Measurements from ENCODE around the gene RFT1. TPM values are rescaled to one million over a fixed set of nuclear protein-coding genes. Genes with fewer than 3 reads are reported as not detected.
"Not testable (repeated sequence)": the region's sequence is repeated elsewhere in the genome, so short reads cannot be mapped to it uniquely, and the experiment has no call there.

RFT1 gene
- total RNA-seq, 4 donors from 2014 or later: 6.8 to 10.3 (median 9.0) TPM

GRCh38 chr3:53065841-53066480 is 64.3 kb downstream of the RFT1 start:
- 92% methylated on average over 7 of the region's 7 CpGs for WGBS
- Histone ChIP-seq H3K27ac (replicated peaks in 1 of 4) (no peak overlapping the region), H3K9me3 (no peaks in the 10 kb centered on the region), H3K36me3 (no peaks in the 10 kb centered on the region), H3K27me3 (no peaks in the 10 kb centered on the region), H3K4me1 (no peaks in the 10 kb centered on the region), H3K4me3 (no peak overlapping the region)
- DNase-seq (ENCODE audit: extremely low spot score): no peak
- intact Hi-C loops (cut with DNase I): no loop called here
- TF ChIP-seq POLR2AphosphoS5 (IDR thresholded peaks at IDR 0.05) (no peak), CTCF (IDR thresholded peaks at IDR 0.05) (no peak), EP300 (IDR thresholded peaks at IDR 0.05) (no peak), POLR2A (IDR thresholded peaks at IDR 0.05; ENCODE audit: low read depth) (no peak)

- Histone ChIP-seq H3K27me3 (no peaks in the 10 kb centered on the region), H3K4me1 (no peaks in the 10 kb centered on the region), H3K27ac (replicated peaks in 1 of 4) (no peak overlapping the region), H3K4me3 (no peak overlapping the region), H3K9me3 (no peaks in the 10 kb centered on the region), H3K36me3 (no peaks in the 10 kb centered on the region)
- TF ChIP-seq POLR2AphosphoS5 (IDR thresholded peaks at IDR 0.05) (no peak), EP300 (IDR thresholded peaks at IDR 0.05) (no peak), POLR2A (IDR thresholded peaks at IDR 0.05; ENCODE audit: low read depth) (no peak), CTCF (IDR thresholded peaks at IDR 0.05) (no peak)
- intact Hi-C loops (cut with DNase I): no loop called here
- no peak for DNase-seq (ENCODE audit: extremely low spot score)
- 94% methylated on average over 2 of the region's 2 CpGs for WGBS
These were observed 67.3 kb downstream of the RFT1 start for GRCh38 chr3:53062905-53063304.

GRCh38 chr3:53056442-53056841 is 73.8 kb downstream of the RFT1 start:
- Histone ChIP-seq H3K27me3 (no peaks in the 10 kb centered on the region), H3K4me1 (no peaks in the 10 kb centered on the region), H3K27ac (replicated peaks in 1 of 4) (no peak overlapping the region), H3K36me3 (no peaks in the 10 kb centered on the region), H3K4me3 (no peak overlapping the region), H3K9me3 (no peaks in the 10 kb centered on the region)
- TF ChIP-seq POLR2AphosphoS5 (IDR thresholded peaks at IDR 0.05) (no peak), POLR2A (IDR thresholded peaks at IDR 0.05; ENCODE audit: low read depth) (no peak), CTCF (IDR thresholded peaks at IDR 0.05) (no peak), EP300 (IDR thresholded peaks at IDR 0.05) (no peak)
- no peak for DNase-seq (ENCODE audit: extremely low spot score)
- 91% methylated on average over 2 of the region's 2 CpGs for WGBS
- intact Hi-C loops (cut with DNase I): no loop called here

GRCh38 chr3:53054233-53054632 is 76.0 kb downstream of the RFT1 start:
- DNase-seq (ENCODE audit: extremely low spot score): not testable (repeated sequence)

GRCh38 chr3:53051929-53052328 is 78.3 kb downstream of the RFT1 start:
- intact Hi-C loops (cut with DNase I): no loop called here
- Histone ChIP-seq H3K9me3 (no peaks in the 10 kb centered on the region), H3K36me3 (no peaks in the 10 kb centered on the region), H3K4me1 (peaks cover under 1 to 3% (median under 1%) of the 10 kb centered on the region in 4 donors), H3K27ac (replicated peaks in 1 of 4) (no peak overlapping the region), H3K4me3 (no peak overlapping the region), H3K27me3 (no peaks in the 10 kb centered on the region)
- WGBS: no CpG with 5 or more reads among the region's 2 CpGs
- DNase-seq (ENCODE audit: extremely low spot score): no peak
- TF ChIP-seq POLR2AphosphoS5 (IDR thresholded peaks at IDR 0.05): no peak
- TF ChIP-seq EP300 (IDR thresholded peaks at IDR 0.05): no peak
- no peak for TF ChIP-seq POLR2A (IDR thresholded peaks at IDR 0.05; ENCODE audit: low read depth)
- no peak for TF ChIP-seq CTCF (IDR thresholded peaks at IDR 0.05)

More at GRCh38 chr3:53054233-53054632, 76.0 kb downstream of the RFT1 start:
- H3K36me3 ChIP-seq; H3K4me3 ChIP-seq; H3K4me1 ChIP-seq; H3K9me3 ChIP-seq; intact Hi-C loops (cut with DNase I); H3K27ac ChIP-seq (replicated peaks in 1 of 4); H3K27me3 ChIP-seq: not testable (repeated sequence)
- WGBS: 87% methylated on average over 7 of the region's 7 CpGs

Data from esophagus muscularis mucosa (tissue), 4 donors.